GM10847 (cell line): ENCODE measurements around the gene HDAC11.

Source experiments
- POLR2A ChIP-seq: IDR thresholded peaks from 2 replicates; pipeline ENCODE4 v1.6.1; 2011; ENCODE audit not compliant: insufficient read length; ENCODE audit errors: extremely low read depth

Gene HDAC11

GRCh38 chr3:13548696-13549622 is 68.9 kb downstream of the HDAC11 start, which contains the start of gene FBLN2:
Gene FBLN2, plus strand, starts transcription at chr3:13549125. Its CDS starts 21,231 bp downstream, at chr3:13570356.
- TF ChIP-seq POLR2A, result no peak

GRCh38 chr3:13549623-13550422 is 69.7 kb downstream of the HDAC11 start:
- TF ChIP-seq POLR2A, result no peak

- TF ChIP-seq POLR2A, result no peak
These were observed 70.3 kb downstream of the HDAC11 start for GRCh38 chr3:13550423-13550690.

- TF ChIP-seq POLR2A, result no peak
These were observed 70.8 kb downstream of the HDAC11 start for GRCh38 chr3:13550791-13551360.

- no peak for TF ChIP-seq POLR2A
These were observed 72.9 kb downstream of the HDAC11 start for GRCh38 chr3:13552857-13553652.

- TF ChIP-seq POLR2A, result no peak
These were observed 73.6 kb downstream of the HDAC11 start for GRCh38 chr3:13553686-13554085.

- no peak for TF ChIP-seq POLR2A
These were observed 75.6 kb downstream of the HDAC11 start for GRCh38 chr3:13555753-13556152.
